Glomerular visceral epithelial cell (primary cell): ENCODE results near the gene SYCE3.
A peak's percentile ranks its signal among the peaks of the same experiment; 100 is the strongest.
"Not testable (repeated sequence)": the region's sequence is repeated elsewhere in the genome, so short reads cannot be mapped to it uniquely, and the experiment has no call there.

Source experiments
- DNase-seq: peaks from one replicate; pipeline ENCODE4 v3.0.0-alpha.2; 2016; ENCODE audit errors: extremely low spot score

SYCE3 gene

DNA sequence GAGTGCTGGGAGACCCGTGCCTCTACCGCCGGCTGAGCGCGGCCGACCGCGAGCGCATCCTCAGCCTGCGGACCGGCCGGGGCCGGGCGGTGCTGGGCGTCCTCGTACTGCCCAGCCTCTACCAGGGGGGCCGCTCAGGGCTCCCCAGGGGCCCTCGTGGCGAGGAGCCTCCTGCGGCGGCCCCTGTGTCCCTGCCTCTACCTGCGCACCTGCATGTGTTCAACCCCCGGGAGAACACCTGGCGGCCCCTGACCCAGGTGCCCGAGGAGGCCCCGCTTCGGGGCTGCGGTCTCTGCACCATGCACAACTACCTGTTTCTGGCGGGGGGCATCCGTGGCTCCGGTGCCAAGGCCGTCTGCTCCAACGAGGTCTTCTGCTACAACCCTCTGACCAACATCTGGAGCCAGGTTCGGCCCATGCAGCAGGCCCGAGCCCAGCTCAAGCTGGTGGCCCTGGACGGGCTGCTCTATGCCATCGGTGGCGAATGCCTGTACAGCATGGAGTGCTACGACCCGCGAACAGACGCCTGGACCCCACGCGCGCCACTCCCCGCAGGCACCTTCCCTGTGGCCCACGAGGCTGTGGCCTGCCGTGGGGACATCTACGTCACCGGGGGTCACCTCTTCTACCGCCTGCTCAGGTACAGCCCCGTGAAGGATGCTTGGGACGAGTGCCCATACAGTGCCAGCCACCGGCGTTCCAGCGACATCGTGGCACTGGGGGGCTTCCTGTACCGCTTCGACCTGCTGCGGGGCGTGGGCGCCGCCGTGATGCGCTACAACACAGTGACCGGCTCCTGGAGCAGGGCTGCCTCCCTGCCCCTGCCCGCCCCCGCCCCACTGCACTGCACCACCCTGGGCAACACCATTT lies 13.6 kb downstream of the SYCE3 start:
- no peak for DNase-seq

GRCh38 chr22:50548040-50548920 lies 14.4 kb downstream of the SYCE3 start:
- no peak for DNase-seq

GRCh38 chr22:50547263-50547985 lies 15.3 kb downstream of the SYCE3 start:
- DNase-seq: no peak

DNA sequence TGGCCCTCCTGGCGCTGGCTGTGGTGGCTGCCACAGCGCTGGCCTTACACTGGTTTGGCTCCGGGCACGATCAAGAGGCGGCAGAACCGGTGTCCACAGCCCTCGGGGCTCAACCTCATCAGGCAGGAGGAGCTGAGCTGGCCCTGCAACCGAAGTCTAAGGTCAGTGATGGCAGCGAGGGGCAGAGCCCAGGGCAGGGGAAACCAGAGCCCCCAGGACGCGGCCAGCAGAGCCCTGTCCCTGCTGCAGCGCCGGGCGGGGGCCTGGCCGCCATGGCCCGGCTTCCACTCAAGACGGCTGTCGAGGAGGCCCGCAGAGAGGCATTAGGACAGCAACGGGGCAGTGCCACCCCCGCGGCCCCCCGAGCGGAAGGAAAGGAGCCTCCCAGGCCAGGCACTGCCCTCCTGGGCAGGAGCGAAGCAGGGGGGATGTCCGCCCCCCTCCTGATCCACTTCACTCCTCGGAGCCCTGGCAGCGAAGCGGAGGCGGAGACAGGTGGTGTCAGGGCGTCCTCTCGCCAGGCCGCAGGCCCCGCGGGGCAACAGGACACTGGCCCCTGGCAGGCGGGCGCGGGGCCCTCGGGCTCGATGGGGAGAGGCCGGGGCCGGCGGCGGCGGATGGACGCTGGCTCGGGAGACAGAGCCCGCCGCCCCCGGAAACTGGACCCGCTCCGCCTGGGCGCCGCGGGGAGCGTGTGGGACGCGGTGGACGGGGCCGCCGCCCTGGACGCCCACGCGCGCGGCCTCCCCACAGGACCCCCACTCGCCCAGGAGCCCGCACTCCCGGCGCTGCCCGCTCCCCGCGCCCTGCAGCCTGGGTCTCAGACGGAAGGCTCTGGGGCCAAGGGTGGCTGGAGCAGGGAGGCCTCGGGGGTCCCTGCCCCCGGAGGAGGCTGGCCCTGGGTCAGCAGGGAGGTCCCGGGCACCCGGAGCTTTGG lies 16.1 kb downstream of the SYCE3 start:
- no peak for DNase-seq

- DNase-seq: no peak
These were observed 17.0 kb downstream of the SYCE3 start, which contains the start of gene KLHDC7B for GRCh38 chr22:50545522-50546325. TSS of gene KLHDC7B (plus strand) at chr22:50545899. CDS start at chr22:50546244, 345 bp downstream.

- no peak for DNase-seq
These were observed 17.9 kb downstream of the SYCE3 start for GRCh38 chr22:50544746-50545253.

DNA sequence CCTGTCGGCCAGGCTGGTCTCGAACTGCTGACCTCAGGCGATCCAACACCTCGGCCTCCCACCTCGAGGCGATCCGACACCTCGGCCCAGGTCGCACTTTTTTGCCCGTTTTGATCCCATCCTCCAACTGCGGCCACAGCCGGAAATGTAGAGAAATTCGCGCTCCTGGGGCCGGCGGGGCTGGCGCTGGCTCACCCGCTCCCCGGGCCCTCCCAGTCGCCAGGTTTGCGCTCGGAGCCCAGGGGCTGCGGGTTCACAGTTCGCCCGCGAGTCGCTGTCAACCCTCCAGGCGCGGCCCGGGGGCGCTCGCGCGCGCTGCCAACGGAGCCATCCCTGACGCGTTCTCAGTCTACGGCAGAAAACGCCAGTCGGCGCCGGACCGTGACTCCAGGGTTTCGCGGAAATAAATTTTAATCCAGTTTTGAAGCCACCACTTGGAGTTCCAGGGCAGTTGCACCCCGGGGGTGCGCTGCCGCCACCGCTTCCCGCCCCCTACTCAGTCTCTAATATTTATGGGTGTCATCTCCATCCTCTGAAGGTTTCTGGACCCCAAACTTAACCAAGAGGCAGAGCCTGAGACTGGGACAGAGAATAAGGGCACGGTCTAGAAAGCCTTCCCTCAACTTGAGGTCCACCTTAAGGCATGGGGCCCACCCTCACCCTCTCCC lies 18.5 kb downstream of the SYCE3 start:
- DNase-seq: no peak

DNA sequence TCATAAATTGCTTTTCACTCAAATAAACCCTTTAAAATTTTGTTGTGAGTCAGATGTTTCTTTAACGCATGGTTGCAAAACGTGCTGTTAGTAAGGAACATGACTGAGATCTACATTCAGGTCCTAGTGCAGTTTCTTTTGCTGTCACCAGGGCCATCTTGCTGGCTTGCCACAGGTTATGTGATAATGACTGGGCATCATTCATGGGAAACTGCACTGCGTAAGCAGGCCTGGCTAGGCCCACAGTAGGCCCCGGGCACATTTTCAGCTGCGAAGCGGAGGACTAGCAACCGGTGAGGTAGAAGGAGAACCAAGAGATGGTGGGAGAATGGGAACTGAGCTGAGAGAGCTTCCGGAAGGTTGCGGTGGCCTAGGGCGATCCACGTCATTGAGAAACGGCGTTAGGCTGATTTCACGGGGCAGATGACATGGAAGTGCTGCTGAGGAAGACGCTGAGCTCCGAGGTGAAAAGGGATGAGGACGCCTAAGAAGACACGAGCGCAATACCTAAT lies 20.2 kb downstream of the SYCE3 start:
- DNase-seq: no peak

DNA sequence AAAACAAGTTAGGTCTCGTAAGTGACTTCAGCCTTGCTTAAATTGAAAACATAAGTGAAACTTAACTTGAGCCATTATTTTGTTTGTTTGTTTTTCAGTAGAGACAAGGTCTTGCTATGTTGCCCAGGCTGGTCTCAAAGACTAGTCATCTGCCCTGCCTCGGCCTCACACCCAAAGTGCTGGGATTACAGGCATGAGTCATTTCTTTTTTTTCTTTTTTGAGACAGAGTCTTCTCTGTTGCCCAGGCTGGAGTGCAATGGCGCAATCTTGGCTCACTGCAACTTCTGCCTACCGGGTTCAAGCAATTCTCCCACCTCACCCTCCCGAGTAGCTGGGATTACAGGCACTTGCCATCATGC lies 21.1 kb downstream of the SYCE3 start:
- DNase-seq: not testable (repeated sequence)

GRCh38 chr22:50540381-50540780 lies 22.3 kb downstream of the SYCE3 start:
- DNase-seq: no peak

- no peak for DNase-seq
These were observed 25.0 kb downstream of the SYCE3 start for GRCh38 chr22:50537765-50538164.

- no peak for DNase-seq
These were observed 26.5 kb downstream of the SYCE3 start for GRCh38 chr22:50536226-50536625.

DNA sequence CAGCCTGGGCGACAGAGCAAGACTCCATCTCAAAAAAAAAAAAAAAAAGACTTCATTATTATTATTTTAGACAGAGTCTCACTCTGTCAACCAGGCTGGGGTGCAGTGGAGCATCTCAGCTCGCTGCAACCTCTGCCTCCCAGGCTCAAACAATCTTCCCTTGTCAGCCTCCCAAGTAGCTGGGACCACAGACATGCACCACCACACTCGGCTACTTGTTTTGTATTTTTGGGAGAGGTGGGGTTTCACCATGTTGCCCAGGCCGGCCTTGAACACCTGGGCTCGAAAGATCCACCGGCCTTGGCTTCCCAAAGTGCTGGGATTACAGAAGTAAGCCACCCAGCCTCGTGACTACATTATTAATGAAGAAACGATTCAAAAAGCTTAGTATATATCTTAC lies 27.6 kb downstream of the SYCE3 start:
- no peak for DNase-seq

GRCh38 chr22:50533856-50534711 lies 28.6 kb downstream of the SYCE3 start:
- DNase-seq: peak; percentile 70

GRCh38 chr22:50532824-50533796 lies 29.6 kb downstream of the SYCE3 start:
- no peak for DNase-seq

DNA sequence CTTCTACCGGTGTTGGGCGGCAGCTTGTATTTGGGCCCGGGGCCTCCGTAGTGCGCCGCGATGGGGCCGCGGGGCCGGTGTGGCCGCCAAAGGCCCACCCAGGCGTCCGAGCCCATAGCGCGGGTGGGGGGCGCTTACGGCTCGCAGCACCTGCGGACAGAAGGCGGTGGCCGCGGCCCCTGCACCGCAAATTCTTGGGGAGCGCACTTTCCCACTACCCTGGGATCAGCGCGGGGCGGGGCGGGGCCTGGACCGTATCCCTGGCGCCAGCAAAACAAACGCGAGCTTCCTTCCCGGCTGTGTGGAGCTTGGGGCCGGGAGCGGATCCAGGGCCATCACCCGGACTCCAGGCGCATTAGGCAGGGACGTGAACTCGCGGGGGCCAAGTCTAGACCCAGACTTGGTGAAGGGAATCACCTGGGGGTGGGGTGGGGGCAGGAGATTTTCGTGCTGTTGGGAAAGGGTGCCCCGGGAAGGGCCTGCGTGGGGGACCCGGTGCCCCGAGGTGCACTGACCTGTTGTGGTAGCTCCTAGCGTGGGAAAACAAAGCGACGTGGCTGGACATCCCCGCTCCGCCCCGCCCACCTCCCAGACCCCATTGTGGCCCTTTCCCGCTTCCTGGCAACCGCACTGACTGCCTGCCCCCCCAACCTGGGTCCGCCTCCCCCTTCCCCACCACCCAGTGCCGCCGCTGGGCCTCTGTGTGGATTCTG lies 30.6 kb downstream of the SYCE3 start:
- peak; percentile 41 for DNase-seq
